OCI-LY7 (cell line): ENCODE results near the gene MATK. TPM values are rescaled to one million over a fixed set of nuclear protein-coding genes. Genes with fewer than 3 reads are reported as not detected.
A peak's percentile ranks its signal among the peaks of the same experiment; 100 is the strongest.

ENCODE experiments used
- BruUV-seq: library from RNA; stranded (reverse); fragments of 400-500 nt; replicated peaks from 2 replicates; lab custom pipeline; 2021; lab: Mats Ljungman, UMichigan
- CTCF ChIA-PET: fragments of 300-600 bp; sonication (Branson Sonifier 250); formaldehyde crosslinking; loops from one replicate; lab custom pipeline; 2022; ENCODE audit warnings: antibody characterized with exemption; ENCODE audit not compliant: unreplicated experiment; lab: Charles Lee
- POLR2A ChIA-PET: fragments of 300-600 bp; sonication (Branson Sonifier 250); formaldehyde crosslinking; loops from one replicate; lab custom pipeline; 2022; ENCODE audit warnings: antibody characterized with exemption; lab: Charles Lee
- DNase-seq: peaks from one replicate; pipeline ENCODE4 v3.0.0-alpha.2; 2015; ENCODE audit warnings: low spot score
- H2AFZ ChIP-seq: fragments of 200-600 bp; sonication (generic), shearing (Covaris generic); 2 replicates; pipeline ENCODE4 v1.6.1; 2014; ENCODE audit warnings: mild to moderate bottlenecking, antibody characterized with exemption, low read length, moderate library complexity
- H3K27ac ChIP-seq: fragments of 200-600 bp; sonication (generic); 2 replicates; pipeline ENCODE4 v1.5.1; 2014; ENCODE audit warnings: mixed run types, low read depth, mild to moderate bottlenecking, moderate library complexity, low read length, inconsistent platforms; ENCODE audit not compliant: poor library complexity, severe bottlenecking
- H3K36me3 ChIP-seq: fragments of 200-600 bp; sonication (generic); 2 replicates; pipeline ENCODE4 v1.6.1; 2014; ENCODE audit warnings: mild to moderate bottlenecking, antibody characterized with exemption, low read length, moderate library complexity, mixed read lengths; ENCODE audit not compliant: insufficient read depth
- H3K4me1 ChIP-seq: fragments of 200-600 bp; sonication (generic); 2 replicates; pipeline ENCODE4 v1.5.1; 2014; ENCODE audit warnings: mild to moderate bottlenecking, low read length; ENCODE audit not compliant: insufficient read depth, poor library complexity, severe bottlenecking
- H3K4me2 ChIP-seq: fragments of 200-600 bp; sonication (generic); 2 replicates; pipeline ENCODE4 v1.6.1; 2014; ENCODE audit warnings: mild to moderate bottlenecking, low read length
- H3K4me3 ChIP-seq: fragments of 200-600 bp; sonication (generic); 2 replicates; pipeline ENCODE4 v1.5.1; 2014; ENCODE audit warnings: mild to moderate bottlenecking, low read depth, low read length; ENCODE audit not compliant: poor library complexity, severe bottlenecking
- H3K79me2 ChIP-seq: fragments of 200-600 bp; sonication (generic); 2 replicates; pipeline ENCODE4 v1.6.1; 2016; ENCODE audit warnings: low read depth, mild to moderate bottlenecking, low read length, moderate library complexity, mixed read lengths; ENCODE audit not compliant: insufficient read depth
- H3K9me2 ChIP-seq: fragments of 200-600 bp; sonication (generic); 2 replicates; pipeline ENCODE4 v1.6.1; 2016; ENCODE audit warnings: mild to moderate bottlenecking, low read length, mixed read lengths; ENCODE audit not compliant: insufficient read depth
- H3K9me3 ChIP-seq: fragments of 200-600 bp; sonication (generic); 2 replicates; pipeline ENCODE4 v1.6.1; 2014; ENCODE audit warnings: mild to moderate bottlenecking, mixed run types, low read length, mixed read lengths
- H4K20me1 ChIP-seq: fragments of 200-600 bp; sonication (generic); 2 replicates; pipeline ENCODE4 v1.6.1; 2014; ENCODE audit warnings: mild to moderate bottlenecking, antibody characterized with exemption, low read length, moderate library complexity, mixed read lengths; ENCODE audit not compliant: insufficient read depth
- EZH2phosphoT487 ChIP-seq: fragments of 200-600 bp; sonication (generic); IDR thresholded peaks from 2 replicates; pipeline ENCODE4 v1.6.1; 2018; ENCODE audit warnings: low read depth, borderline replicate concordance, mild to moderate bottlenecking, mixed run types, antibody characterized with exemption, low read length, moderate library complexity, mixed read lengths
- intact Hi-C: fragments of 100-400 bp; cut with micrococcal nuclease; formaldehyde crosslinking; loops from one replicate; pipeline ENCODE4 v1.10.0; 2022; ENCODE audit not compliant: unreplicated experiment
- total RNA-seq, 2 experiments: library from RNA; depleted of rRNA in 1 of 2; stranded (reverse); fragments of >200 nt in 1 of 2; shearing (Covaris generic) in 1 of 2; gene quantifications; 2 replicates each; pipeline ENCODE4 v1.2.3, GENCODE V29; 2014 to 2022
- TF ChIP-seq, protein P1 (sequence below): fragments of 200-600 bp; sonication (generic); conservative IDR thresholded peaks from 2 replicates; pipeline ENCODE4 v1.5.1; 2014; ENCODE audit warnings: mild to moderate bottlenecking, antibody characterized with exemption, low read length, moderate library complexity, mixed read lengths

Gene MATK
- total RNA-seq, 2 experiments from 2014 or later = not detected

DNA sequence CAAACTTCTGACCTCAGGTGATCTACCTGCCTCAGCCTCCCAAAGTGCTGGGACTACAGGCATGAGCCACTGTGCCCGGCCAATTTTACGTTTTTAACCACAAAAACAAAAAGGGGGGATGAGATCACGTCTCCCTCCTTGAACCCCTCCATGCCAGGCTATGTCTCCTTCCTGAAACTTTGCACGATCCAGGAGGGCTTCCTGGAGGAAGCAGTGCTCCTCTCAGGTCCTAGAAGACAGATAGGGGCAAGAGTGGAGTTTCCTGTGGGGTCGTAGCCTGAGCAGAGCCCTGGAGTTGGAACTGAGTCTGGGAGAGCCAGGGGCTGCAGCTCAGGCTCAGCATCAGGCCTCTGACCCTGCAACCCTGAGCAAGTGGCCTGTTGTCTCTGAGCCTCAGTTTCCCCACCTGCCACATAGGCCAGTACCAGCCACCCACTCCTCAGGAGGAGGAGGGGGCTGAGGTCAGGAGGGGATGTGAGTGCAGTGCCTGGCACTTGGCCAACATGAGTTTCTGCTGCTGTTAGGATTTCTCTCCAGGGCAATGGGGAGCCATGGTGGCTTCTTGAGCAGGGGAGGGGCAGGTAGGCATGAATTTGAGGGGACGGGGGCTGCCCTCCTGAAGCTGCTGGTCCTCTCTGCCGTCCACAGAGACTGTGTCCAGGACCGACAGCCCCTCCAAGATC, 40.7 kb downstream of the MATK start:
- POLR2A ChIA-PET = no interaction called here
- CTCF ChIA-PET = no interaction called here

DNA sequence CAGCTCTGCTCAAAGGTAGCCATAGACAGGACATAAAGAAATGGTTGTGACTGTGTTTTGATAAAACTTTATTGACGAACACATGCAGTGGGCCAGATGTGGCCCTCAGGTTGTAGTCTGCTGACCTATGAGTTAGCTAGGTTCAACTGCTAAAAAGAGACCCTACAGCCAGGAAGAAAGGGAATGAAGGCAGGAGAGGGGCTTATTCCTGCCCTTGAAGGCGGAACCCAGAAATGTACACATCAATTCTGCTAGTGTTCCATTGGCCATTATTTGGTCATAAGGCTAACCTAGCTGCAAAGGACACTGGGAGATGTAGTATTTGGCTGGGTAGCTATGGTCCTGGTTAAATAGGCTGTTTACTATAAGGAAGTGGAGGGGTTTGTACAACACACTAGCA, 42.7 kb downstream of the MATK start:
- ChIA-PET POLR2A (no interaction called here), CTCF (no interaction called here)
- Histone ChIP-seq H3K79me2 (no peaks in the 10 kb centered on the region), H3K9me2 (no peaks in the 10 kb centered on the region), H3K27ac (no peak overlapping the region), H3K4me1 (no peaks in the 10 kb centered on the region), H2AFZ (peak overlapping the region; percentile 66), H4K20me1 (no peaks in the 10 kb centered on the region), H3K9me3 (no peaks in the 10 kb centered on the region), H3K4me2 (no peak overlapping the region), H3K36me3 (no peaks in the 10 kb centered on the region), H3K4me3 (no peak overlapping the region)
- intact Hi-C loops = no loop called here
- DNase-seq = peak; percentile 58
- BruUV-seq = no TSS peak
- TF ChIP-seq, protein P1, sequence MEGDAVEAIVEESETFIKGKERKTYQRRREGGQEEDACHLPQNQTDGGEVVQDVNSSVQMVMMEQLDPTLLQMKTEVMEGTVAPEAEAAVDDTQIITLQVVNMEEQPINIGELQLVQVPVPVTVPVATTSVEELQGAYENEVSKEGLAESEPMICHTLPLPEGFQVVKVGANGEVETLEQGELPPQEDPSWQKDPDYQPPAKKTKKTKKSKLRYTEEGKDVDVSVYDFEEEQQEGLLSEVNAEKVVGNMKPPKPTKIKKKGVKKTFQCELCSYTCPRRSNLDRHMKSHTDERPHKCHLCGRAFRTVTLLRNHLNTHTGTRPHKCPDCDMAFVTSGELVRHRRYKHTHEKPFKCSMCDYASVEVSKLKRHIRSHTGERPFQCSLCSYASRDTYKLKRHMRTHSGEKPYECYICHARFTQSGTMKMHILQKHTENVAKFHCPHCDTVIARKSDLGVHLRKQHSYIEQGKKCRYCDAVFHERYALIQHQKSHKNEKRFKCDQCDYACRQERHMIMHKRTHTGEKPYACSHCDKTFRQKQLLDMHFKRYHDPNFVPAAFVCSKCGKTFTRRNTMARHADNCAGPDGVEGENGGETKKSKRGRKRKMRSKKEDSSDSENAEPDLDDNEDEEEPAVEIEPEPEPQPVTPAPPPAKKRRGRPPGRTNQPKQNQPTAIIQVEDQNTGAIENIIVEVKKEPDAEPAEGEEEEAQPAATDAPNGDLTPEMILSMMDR = no peak
- no peak for TF ChIP-seq EZH2phosphoT487

More for the DNA sequence above, 40.7 kb downstream of the MATK start:
- no peaks in the 10 kb centered on the region for H3K4me1 ChIP-seq
- H3K4me2 ChIP-seq = no peak overlapping the region
- intact Hi-C loops = no loop called here
- H3K36me3 ChIP-seq = no peaks in the 10 kb centered on the region
- H2AFZ ChIP-seq = no peak overlapping the region
- DNase-seq = no peak
- H3K27ac ChIP-seq = no peak overlapping the region
- no peaks in the 10 kb centered on the region for H3K9me3 ChIP-seq
- no peak overlapping the region for H3K4me3 ChIP-seq
- no peaks in the 10 kb centered on the region for H3K79me2 ChIP-seq
- no peaks in the 10 kb centered on the region for H4K20me1 ChIP-seq
- TF ChIP-seq EZH2phosphoT487 = no peak
- TF ChIP-seq, protein P1 = no peak
- BruUV-seq = no TSS peak
- no peaks in the 10 kb centered on the region for H3K9me2 ChIP-seq

DNA sequence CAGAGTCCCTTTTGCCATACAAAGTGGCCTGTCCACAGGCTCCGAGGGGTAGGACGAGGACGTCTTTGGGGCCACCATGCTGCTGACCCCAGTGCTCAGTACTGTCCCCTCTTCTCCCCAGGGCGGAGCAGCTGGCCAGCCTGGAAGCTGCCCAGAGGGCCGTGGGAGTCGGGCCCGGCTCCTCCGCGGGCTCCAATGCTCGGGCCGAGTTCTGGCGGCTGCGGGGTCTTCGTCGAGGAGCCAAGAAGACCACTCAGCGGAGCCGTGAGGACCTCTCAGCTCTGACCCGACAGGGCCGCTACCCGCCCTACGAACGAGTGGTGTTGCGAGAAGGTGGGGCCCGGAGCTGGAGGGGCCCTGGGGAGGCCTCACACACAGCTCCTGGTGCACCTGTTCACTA, 45.8 kb downstream of the MATK start:
- Histone ChIP-seq H2AFZ (no peak overlapping the region), H4K20me1 (no peaks in the 10 kb centered on the region), H3K36me3 (no peaks in the 10 kb centered on the region), H3K4me3 (no peak overlapping the region), H3K9me3 (no peaks in the 10 kb centered on the region), H3K4me1 (no peaks in the 10 kb centered on the region), H3K27ac (no peak overlapping the region), H3K9me2 (no peaks in the 10 kb centered on the region), H3K4me2 (no peak overlapping the region), H3K79me2 (no peaks in the 10 kb centered on the region)
- no TSS peak for BruUV-seq
- ChIA-PET CTCF (no interaction called here), POLR2A (interaction anchor here (2.4 kb wide), 1 partner anchor 22 kb away, joined by 6 read pairs; the partner anchor contains the start of gene MRPL54)
- TF ChIP-seq EZH2phosphoT487 = no peak
- TF ChIP-seq, protein P1 = no peak
- DNase-seq = no peak
- intact Hi-C loops = no loop called here
